ENCODE results near the gene CARD18.

DNA sequence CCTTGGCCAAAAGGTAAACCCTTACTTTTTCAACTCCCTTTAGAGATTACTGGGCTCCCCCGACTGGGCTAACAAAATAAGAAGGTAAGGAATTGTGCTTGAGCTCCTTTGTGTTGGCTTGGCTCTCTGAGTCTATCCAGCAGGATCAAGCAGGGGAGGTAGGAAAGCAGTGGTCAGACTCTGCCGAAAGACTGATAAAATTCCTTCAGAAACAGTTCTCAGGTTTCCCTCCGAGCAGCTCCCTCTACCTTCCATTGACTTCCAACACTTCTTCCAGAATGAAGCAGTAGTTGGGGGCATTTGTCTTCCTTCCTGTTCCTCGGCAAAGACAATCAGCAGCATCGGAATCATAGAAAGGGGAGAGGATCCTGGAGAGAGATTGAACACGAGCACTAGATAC, 16.1 kb upstream of the CARD18 start:
- no peak for TF ChIP-seq EZH2phosphoT487 (IDR thresholded peaks at IDR 0.05; ENCODE audit: borderline replicate concordance)
- TF ChIP-seq, protein P1, sequence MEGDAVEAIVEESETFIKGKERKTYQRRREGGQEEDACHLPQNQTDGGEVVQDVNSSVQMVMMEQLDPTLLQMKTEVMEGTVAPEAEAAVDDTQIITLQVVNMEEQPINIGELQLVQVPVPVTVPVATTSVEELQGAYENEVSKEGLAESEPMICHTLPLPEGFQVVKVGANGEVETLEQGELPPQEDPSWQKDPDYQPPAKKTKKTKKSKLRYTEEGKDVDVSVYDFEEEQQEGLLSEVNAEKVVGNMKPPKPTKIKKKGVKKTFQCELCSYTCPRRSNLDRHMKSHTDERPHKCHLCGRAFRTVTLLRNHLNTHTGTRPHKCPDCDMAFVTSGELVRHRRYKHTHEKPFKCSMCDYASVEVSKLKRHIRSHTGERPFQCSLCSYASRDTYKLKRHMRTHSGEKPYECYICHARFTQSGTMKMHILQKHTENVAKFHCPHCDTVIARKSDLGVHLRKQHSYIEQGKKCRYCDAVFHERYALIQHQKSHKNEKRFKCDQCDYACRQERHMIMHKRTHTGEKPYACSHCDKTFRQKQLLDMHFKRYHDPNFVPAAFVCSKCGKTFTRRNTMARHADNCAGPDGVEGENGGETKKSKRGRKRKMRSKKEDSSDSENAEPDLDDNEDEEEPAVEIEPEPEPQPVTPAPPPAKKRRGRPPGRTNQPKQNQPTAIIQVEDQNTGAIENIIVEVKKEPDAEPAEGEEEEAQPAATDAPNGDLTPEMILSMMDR (conservative IDR thresholded peaks at IDR 0.05; ENCODE audit: low read length) = no peak
